Uterus (tissue), 4 donors: ENCODE data around the gene CLDN9. TPM values are rescaled to one million over a fixed set of nuclear protein-coding genes. Genes with fewer than 3 reads are reported as not detected.

ENCODE experiments used
- DNase-seq, 2 donors: peaks; one replicate each; pipeline ENCODE4 v3.0.0-alpha.2; 2019 to 2020
- H3K27ac ChIP-seq, 2 donors: fragments of 200-600 bp; sonication (generic); 1 replicate in 1 of 2; 2 replicates in 1 of 2; pipeline ENCODE4 v1.5.1; 2016 to 2018
- H3K27me3 ChIP-seq, 2 donors: fragments of 200-600 bp; sonication (generic); one replicate each; pipeline ENCODE4 v1.5.1; 2018 to 2019; ENCODE audit warnings: control low read depth in 1 of 2
- H3K36me3 ChIP-seq, 2 donors: fragments of 200-600 bp; sonication (generic); one replicate each; pipeline ENCODE4 v1.5.1; 2019; ENCODE audit warnings: control low read depth in 1 of 2
- H3K4me1 ChIP-seq, 2 donors: fragments of 200-600 bp; sonication (generic); one replicate each; pipeline ENCODE4 v1.5.1; 2018 to 2019; ENCODE audit warnings: control low read depth in 1 of 2
- H3K4me3 ChIP-seq, 2 donors: fragments of 200-600 bp; sonication (generic); 1 replicate in 1 of 2; 2 replicates in 1 of 2; pipeline ENCODE4 v1.5.1; 2018 to 2019; ENCODE audit warnings: mild to moderate bottlenecking in 1 of 2
- H3K9me3 ChIP-seq, 2 donors: fragments of 200-600 bp; sonication (generic); one replicate each; pipeline ENCODE4 v1.5.1; 2019; ENCODE audit warnings: control low read depth in 1 of 2
- POLR2A ChIP-seq, 2 donors: fragments of 450-650 bp; IDR thresholded peaks; one replicate each; pipeline ENCODE4 v1.6.1; 2016; ENCODE audit warnings: antibody characterized with exemption in 2 of 2, mild to moderate bottlenecking in 1 of 2, moderate library complexity in 1 of 2
- intact Hi-C: fragments of 100-400 bp; cut with DNase I; formaldehyde crosslinking; loops from one replicate; pipeline ENCODE4 v1.15.1; 2023; ENCODE audit warnings: low total_unique reads
- total RNA-seq, 4 donors: library from RNA; depleted of rRNA in 3 of 4; stranded (reverse); fragments of >200 nt in 3 of 4; gene quantifications; one replicate each; pipeline versions ENCODE4 v1.1.0 to v1.2.4, GENCODE V29; 2014 to 2023
- TF ChIP-seq, protein P1 (sequence below), 4 experiments: fragments of 200-600 bp in 2 of 4; fragments of 450-650 bp in 2 of 4; sonication (generic) in 2 of 4; IDR thresholded peaks; one replicate each; pipeline ENCODE4 v1.5.1; 2016 to 2019; ENCODE audit warnings: antibody characterized with exemption in 4 of 4, mild to moderate bottlenecking in 2 of 4, moderate library complexity in 1 of 4
- donor health status: DM: yes; HTN: yes; CAD: no.

Gene CLDN9
- total RNA-seq, 4 donors from 2014 or later: 0.21 to 1.8 TPM; not detected in 2

GRCh38 chr16:3007957-3008689 is 4.6 kb upstream of the CLDN9 start:
- Histone ChIP-seq H3K4me3 (no peak overlapping the region), H3K4me1 (no peaks in the 10 kb centered on the region), H3K36me3 (no peaks in the 10 kb centered on the region), H3K27ac (no peak overlapping the region), H3K27me3 (peaks cover 11 to 12% of the 10 kb centered on the region in 2 donors), H3K9me3 (no peaks in the 10 kb centered on the region)
- TF ChIP-seq, protein P1, sequence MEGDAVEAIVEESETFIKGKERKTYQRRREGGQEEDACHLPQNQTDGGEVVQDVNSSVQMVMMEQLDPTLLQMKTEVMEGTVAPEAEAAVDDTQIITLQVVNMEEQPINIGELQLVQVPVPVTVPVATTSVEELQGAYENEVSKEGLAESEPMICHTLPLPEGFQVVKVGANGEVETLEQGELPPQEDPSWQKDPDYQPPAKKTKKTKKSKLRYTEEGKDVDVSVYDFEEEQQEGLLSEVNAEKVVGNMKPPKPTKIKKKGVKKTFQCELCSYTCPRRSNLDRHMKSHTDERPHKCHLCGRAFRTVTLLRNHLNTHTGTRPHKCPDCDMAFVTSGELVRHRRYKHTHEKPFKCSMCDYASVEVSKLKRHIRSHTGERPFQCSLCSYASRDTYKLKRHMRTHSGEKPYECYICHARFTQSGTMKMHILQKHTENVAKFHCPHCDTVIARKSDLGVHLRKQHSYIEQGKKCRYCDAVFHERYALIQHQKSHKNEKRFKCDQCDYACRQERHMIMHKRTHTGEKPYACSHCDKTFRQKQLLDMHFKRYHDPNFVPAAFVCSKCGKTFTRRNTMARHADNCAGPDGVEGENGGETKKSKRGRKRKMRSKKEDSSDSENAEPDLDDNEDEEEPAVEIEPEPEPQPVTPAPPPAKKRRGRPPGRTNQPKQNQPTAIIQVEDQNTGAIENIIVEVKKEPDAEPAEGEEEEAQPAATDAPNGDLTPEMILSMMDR (IDR thresholded peaks at IDR 0.05): no peak
- TF ChIP-seq POLR2A (IDR thresholded peaks at IDR 0.05): no peak
- intact Hi-C loops: no loop called here
- no peak for DNase-seq

DNA sequence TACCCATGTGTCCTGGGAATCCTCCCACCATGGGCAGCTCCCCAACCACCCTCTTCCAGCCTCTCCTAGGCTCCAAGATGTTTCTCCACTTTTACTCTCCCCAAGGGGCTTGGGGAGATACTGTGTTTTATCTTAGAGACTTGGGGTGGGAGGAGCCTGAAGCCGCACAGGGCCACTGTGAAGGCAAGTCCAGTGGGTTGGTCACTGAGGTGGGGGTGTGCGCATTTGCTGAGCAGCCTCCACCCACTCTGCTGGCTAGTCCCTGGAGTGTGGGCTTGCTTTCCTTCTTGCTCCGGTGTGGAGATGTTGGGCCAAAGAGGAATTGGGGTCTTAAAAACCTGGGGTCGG is 4.1 kb upstream of the CLDN9 start:
- Histone ChIP-seq H3K36me3 (no peaks in the 10 kb centered on the region), H3K4me3 (no peak overlapping the region), H3K9me3 (no peaks in the 10 kb centered on the region), H3K4me1 (no peaks in the 10 kb centered on the region), H3K27ac (no peak overlapping the region), H3K27me3 (peaks cover 12 to 15% of the 10 kb centered on the region in 2 donors)
- TF ChIP-seq, protein P1 (IDR thresholded peaks at IDR 0.05): no peak
- TF ChIP-seq POLR2A (IDR thresholded peaks at IDR 0.05): no peak
- intact Hi-C loops: no loop called here
- DNase-seq: no peak

DNA sequence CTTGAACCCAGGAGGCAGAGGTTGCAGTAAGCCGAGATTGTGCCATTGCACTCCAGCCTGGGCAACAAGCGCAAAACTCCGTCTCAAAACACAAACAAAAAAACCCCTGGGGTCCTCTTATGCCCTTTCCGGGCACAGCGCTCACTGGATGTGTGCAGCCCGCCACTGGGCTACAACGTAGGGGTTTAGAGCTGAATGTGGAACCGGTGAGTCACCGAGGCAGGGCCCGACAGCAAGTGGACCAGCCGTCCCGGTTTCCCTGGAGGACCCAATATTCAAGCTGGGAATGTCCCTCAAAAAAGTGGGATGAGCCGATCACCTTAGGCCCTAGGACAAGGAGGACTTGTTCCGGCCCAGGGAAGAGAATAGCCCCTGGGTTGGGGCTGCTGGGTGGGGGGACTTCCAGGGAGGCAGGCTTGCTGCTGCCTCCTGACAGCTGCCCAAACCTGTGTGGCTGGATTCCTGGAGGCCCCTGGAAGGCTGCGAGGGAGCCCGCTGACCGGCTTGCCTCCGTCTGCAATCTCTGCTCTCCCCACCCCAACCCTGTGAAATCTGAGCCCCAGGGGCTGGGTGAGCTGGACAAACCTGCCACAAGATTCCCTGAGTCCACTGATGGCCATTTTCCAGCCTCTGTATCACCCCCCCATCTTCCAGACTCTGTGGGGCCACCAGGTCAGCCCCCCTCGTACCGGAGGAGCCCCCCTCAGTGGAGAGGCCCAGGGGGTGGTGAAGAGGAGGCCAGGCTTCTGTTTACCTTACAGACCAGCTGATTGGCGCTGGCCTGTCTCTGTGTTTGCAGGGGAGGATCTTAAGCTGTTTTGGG is 2.9 kb upstream of the CLDN9 start:
- no peaks in the 10 kb centered on the region for H3K36me3 ChIP-seq
- peaks cover 12 to 15% of the 10 kb centered on the region in 2 donors for H3K27me3 ChIP-seq
- H3K27ac ChIP-seq: no peak overlapping the region
- no peak for DNase-seq
- intact Hi-C loops: no loop called here
- TF ChIP-seq, protein P1 (IDR thresholded peaks at IDR 0.05): no peak
- no peak for TF ChIP-seq POLR2A (IDR thresholded peaks at IDR 0.05)
- H3K4me3 ChIP-seq: no peak overlapping the region
- no peaks in the 10 kb centered on the region for H3K4me1 ChIP-seq
- H3K9me3 ChIP-seq: no peaks in the 10 kb centered on the region

- TF ChIP-seq, protein P1 (IDR thresholded peaks at IDR 0.05): no peak
- TF ChIP-seq POLR2A (IDR thresholded peaks at IDR 0.05): no peak
- peaks cover 12 to 15% of the 10 kb centered on the region in 2 donors for H3K27me3 ChIP-seq
- intact Hi-C loops: no loop called here
- H3K27ac ChIP-seq: no peak overlapping the region
- no peak for DNase-seq
- no peaks in the 10 kb centered on the region for H3K36me3 ChIP-seq
- H3K9me3 ChIP-seq: no peaks in the 10 kb centered on the region
- H3K4me3 ChIP-seq: no peak overlapping the region
- H3K4me1 ChIP-seq: no peaks in the 10 kb centered on the region
Measured at GRCh38 chr16:3010510-3010909, 2.2 kb upstream of the CLDN9 start.

DNA sequence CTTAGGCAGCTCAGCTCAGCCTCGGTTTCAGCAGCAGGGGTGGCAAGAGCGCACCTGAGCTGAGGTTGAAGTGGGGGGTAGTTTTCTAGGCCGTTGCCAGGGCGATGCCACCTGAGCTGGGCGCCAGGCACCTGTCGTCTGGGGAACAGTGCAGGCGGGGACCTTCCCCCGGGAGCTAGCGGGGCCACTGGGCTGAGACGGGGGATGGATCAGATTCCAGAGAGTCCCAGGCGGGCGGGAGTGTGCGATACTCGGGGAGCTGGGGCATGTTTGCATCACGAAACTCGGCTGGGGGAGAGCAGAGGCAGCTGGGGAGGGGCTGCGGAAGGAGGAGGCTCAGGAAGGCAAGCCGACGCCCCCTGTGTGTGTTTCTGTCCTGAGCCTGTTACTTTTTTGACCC is 477 bp upstream of the CLDN9 start:
- no peak overlapping the region for H3K4me3 ChIP-seq
- no peak overlapping the region for H3K27ac ChIP-seq
- intact Hi-C loops: no loop called here
- peaks cover 8 to 15% of the 10 kb centered on the region in 2 donors for H3K27me3 ChIP-seq
- H3K9me3 ChIP-seq: no peaks in the 10 kb centered on the region
- no peaks in the 10 kb centered on the region for H3K4me1 ChIP-seq
- no peaks in the 10 kb centered on the region for H3K36me3 ChIP-seq
- TF ChIP-seq, protein P1 (IDR thresholded peaks at IDR 0.05): no peak
- DNase-seq: no peak
